WTC11 (cell line): ENCODE results near the gene RPL19. TPM values are rescaled to one million over a fixed set of nuclear protein-coding genes. Genes with fewer than 3 reads are reported as not detected.

Experiments used
- ATAC-seq: fragments of 200-7000 bp; cut with Tn5 transposase; 2 replicates; pipeline ENCODE4 v1.10.0; 2021; ENCODE audit warnings: mild to moderate bottlenecking, moderate library complexity
- CTCF ChIA-PET: fragments of 300-600 bp; sonication (Branson Sonifier 250); formaldehyde crosslinking; loops from one replicate; lab custom pipeline; 2021; ENCODE audit warnings: antibody characterized with exemption; lab: Charles Lee
- POLR2A ChIA-PET: fragments of 350-600 bp; sonication (Branson Sonifier 250); formaldehyde crosslinking; loops from one replicate; lab custom pipeline; 2021; ENCODE audit warnings: antibody characterized with exemption; lab: Charles Lee
- DNase-seq: peaks from one replicate; pipeline ENCODE4 v3.0.0; 2021; ENCODE audit warnings: low spot score
- H3K27ac Mint-ChIP-seq: 2 replicates; pipeline ENCODE4 v1.8.0; 2021; ENCODE audit warnings: mixed read lengths
- H3K27me3 Mint-ChIP-seq: 2 replicates; pipeline ENCODE4 v1.8.0; 2021; ENCODE audit warnings: low read depth, mild to moderate bottlenecking, moderate library complexity, mixed read lengths
- H3K36me3 Mint-ChIP-seq: 2 replicates; pipeline ENCODE4 v1.8.0; 2021; ENCODE audit warnings: mixed read lengths
- H3K4me1 Mint-ChIP-seq: 2 replicates; pipeline ENCODE4 v1.8.0; 2022; ENCODE audit warnings: mixed read lengths
- H3K4me3 Mint-ChIP-seq: 2 replicates; pipeline ENCODE4 v1.8.0; 2021; ENCODE audit warnings: mild to moderate bottlenecking, moderate library complexity, mixed read lengths
- H3K9me3 Mint-ChIP-seq: 2 replicates; pipeline ENCODE4 v1.8.0; 2021; ENCODE audit warnings: mixed read lengths
- AFF4 ChIP-seq: sonication (generic); formaldehyde crosslinking; IDR thresholded peaks from 2 replicates; pipeline ENCODE4 v1.8.1; 2023; ENCODE audit warnings: mild to moderate bottlenecking, missing genetic modification reagents, borderline replicate concordance
- HMGA2 ChIP-seq: fragments of 250-450 bp; sonication (Bioruptor Pico); IDR thresholded peaks from 2 replicates; pipeline ENCODE4 v1.4.0; 2021; ENCODE audit warnings: mild to moderate bottlenecking, moderate library complexity
- MLX ChIP-seq: sonication (generic); formaldehyde crosslinking; IDR thresholded peaks from 2 replicates; pipeline ENCODE4 v1.8.1; 2023; ENCODE audit warnings: mild to moderate bottlenecking, missing genetic modification reagents, moderate library complexity
- SMAD3 ChIP-seq: sonication (generic); formaldehyde crosslinking; IDR thresholded peaks from 2 replicates; pipeline ENCODE4 v1.8.0; 2022; ENCODE audit warnings: missing genetic modification reagents, mild to moderate bottlenecking, borderline replicate concordance
- TP53 ChIP-seq: sonication (generic); formaldehyde crosslinking; IDR thresholded peaks from 2 replicates; pipeline ENCODE4 v1.8.1; 2023; ENCODE audit warnings: mild to moderate bottlenecking, missing genetic modification reagents
- ZNF532 ChIP-seq: fragments of 250-450 bp; sonication (Bioruptor Pico); IDR thresholded peaks from 2 replicates; pipeline ENCODE4 v1.9.0; 2021; ENCODE audit warnings: mild to moderate bottlenecking, borderline replicate concordance
- total RNA-seq: library from RNA; stranded (reverse); gene quantifications from 3 replicates; pipeline ENCODE4 v1.2.3, GENCODE V29; 2021
- TF ChIP-seq, protein P1 (sequence below): sonication (generic); formaldehyde crosslinking; IDR thresholded peaks from 2 replicates; pipeline ENCODE4 v1.8.0; 2022; ENCODE audit warnings: mild to moderate bottlenecking, missing genetic modification reagents
- TF ChIP-seq, protein P2 (sequence below): fragments of 250-450 bp; sonication (Bioruptor Pico); IDR thresholded peaks from 2 replicates; pipeline ENCODE4 v2.1.2; 2022; ENCODE audit warnings: mild to moderate bottlenecking, moderate library complexity

The RPL19 gene
- total RNA-seq, 1 experiment from 2014 or later: 1,970 TPM

DNA sequence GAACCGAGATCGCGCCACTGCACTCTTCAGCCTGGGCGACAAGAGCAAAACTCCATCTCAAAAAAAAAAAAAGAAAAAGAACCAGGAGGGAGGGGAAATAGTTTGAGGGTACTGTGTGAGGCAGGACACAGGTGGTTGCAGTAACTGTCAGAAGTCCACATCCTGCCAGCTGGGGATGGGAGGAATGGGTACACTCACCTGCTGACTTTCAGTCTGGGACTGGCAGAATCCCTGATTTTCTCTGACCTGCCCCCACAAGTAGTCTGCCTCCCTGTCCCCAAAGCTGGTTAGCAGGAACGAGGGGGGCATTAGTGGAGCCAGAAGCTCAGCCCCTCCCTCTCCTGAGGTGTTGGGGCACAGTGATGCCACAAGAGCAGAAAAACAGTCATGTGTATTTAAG, 27.0 kb upstream of the RPL19 start:
- POLR2A ChIA-PET: no interaction called here
- peaks cover 9% of the 10 kb centered on the region for H3K9me3 Mint-ChIP-seq
- ATAC-seq: no peak
- TF ChIP-seq ZNF532 (CRISPR knock-in tag) (no peak), HMGA2 (CRISPR knock-in tag) (no peak)
- TF ChIP-seq, protein P1, sequence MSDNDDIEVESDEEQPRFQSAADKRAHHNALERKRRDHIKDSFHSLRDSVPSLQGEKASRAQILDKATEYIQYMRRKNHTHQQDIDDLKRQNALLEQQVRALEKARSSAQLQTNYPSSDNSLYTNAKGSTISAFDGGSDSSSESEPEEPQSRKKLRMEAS (CRISPR knock-in tag): no peak
- no peak overlapping the region for H3K27ac Mint-ChIP-seq
- no peak for DNase-seq
- CTCF ChIA-PET: interaction anchor here (0.6 to 4.2 kb wide), 10 partner anchors 9 to 206 kb away, joined by 3 to 284 read pairs (median 40); partner anchors contain the start of genes ARL5C, CACNB1, FBXO47 and PLXDC1
- H3K4me3 Mint-ChIP-seq: no peak overlapping the region
- H3K27me3 Mint-ChIP-seq: peaks cover 22% of the 10 kb centered on the region
- H3K4me1 Mint-ChIP-seq: peaks cover 41% of the 10 kb centered on the region
- peaks cover 6% of the 10 kb centered on the region for H3K36me3 Mint-ChIP-seq

GRCh38 chr17:39173526-39174274, 26.4 kb upstream of the RPL19 start:
- CTCF ChIA-PET: interaction anchor here (0.6 to 4.2 kb wide), 42 partner anchors 10 to 637 kb away, joined by 3 to 284 read pairs (median 6); partner anchors contain the start of genes ARL5C, CACNB1, FBXO47 and LASP1NB
- Mint-ChIP-seq H3K4me3 (no peak overlapping the region), H3K9me3 (peaks cover 4% of the 10 kb centered on the region), H3K36me3 (peaks cover 6% of the 10 kb centered on the region; the same call in 1 of the 2 replicates), H3K27ac (no peak overlapping the region), H3K4me1 (peaks cover 41% of the 10 kb centered on the region), H3K27me3 (peaks cover 22% of the 10 kb centered on the region)
- DNase-seq (no peak), ATAC-seq (no peak)
- no peak for TF ChIP-seq AFF4
- TF ChIP-seq TP53 (CRISPR knock-in tag): no peak
- no peak for TF ChIP-seq SMAD3 (CRISPR knock-in tag)
- no peak for TF ChIP-seq MLX (CRISPR knock-in tag)
- TF ChIP-seq, protein P2, sequence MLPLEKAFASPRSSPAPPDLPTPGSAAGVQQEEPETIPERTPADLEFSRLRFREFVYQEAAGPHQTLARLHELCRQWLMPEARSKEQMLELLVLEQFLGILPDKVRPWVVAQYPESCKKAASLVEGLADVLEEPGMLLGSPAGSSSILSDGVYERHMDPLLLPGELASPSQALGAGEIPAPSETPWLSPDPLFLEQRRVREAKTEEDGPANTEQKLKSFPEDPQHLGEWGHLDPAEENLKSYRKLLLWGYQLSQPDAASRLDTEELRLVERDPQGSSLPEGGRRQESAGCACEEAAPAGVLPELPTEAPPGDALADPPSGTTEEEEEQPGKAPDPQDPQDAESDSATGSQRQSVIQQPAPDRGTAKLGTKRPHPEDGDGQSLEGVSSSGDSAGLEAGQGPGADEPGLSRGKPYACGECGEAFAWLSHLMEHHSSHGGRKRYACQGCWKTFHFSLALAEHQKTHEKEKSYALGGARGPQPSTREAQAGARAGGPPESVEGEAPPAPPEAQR (CRISPR knock-in tag): no peak
- POLR2A ChIA-PET: interaction anchor here (2.1 kb wide), 1 partner anchor 8 kb away, joined by 21 read pairs; the partner anchor contains the start of gene ARL5C
